Medulla oblongata (tissue), 1 donor: ENCODE data around the gene INCENP.

Source experiments
- DNase-seq: peaks from one replicate; pipeline ENCODE4 v3.0.0-alpha.2; 2015; ENCODE audit errors: extremely low spot score

Gene INCENP

GRCh38 chr11:62140304-62141110 lies 16.7 kb downstream of the INCENP start:
- DNase-seq, result no peak

DNA sequence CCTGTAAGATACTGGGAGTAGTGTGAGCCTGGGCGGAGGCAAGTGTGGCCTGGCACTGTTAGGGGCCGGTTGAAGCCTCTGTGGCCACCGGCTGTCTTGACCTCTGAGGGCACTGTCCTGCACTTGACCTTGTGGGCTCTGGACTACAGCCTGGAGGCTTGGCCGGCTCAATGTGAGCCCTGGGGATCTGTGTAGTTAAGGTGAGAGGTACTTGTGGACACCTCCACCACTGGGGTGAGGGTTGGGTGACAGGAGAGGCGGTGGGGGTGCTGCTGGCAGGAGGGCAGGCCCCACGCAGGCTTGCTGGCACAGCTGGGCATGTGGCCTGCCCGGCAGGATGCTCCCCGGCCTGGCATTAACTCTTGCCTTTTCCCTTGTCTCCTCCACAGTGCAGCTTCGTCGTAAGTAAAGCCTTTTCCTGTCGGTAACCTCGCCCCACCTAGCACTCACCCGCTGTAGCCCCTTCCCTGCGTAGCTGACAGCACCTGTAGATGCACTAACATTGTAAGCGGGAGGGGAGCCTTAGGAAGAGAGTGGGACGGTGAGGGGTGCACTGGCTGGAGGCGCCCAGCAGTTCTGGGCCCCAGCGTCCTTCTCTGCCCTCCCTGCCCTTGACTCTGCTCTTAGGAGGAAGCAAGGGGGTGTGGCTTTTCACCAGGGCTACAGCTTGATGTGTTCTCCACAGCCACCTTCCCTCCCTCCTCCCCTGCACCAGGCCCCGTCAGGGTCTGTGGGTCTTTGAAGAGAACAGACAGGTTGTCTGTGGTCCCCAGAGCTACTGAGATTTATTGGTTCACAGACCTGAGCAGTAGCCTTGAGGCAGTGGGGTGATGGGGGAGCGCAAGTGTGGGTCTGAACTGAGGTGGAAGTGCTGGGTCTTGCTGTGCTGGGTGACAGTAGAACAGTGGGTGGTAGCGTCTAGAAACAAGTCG lies 17.6 kb downstream of the INCENP start:
- no peak for DNase-seq

GRCh38 chr11:62142043-62142375 lies 18.2 kb downstream of the INCENP start:
- no peak for DNase-seq

DNA sequence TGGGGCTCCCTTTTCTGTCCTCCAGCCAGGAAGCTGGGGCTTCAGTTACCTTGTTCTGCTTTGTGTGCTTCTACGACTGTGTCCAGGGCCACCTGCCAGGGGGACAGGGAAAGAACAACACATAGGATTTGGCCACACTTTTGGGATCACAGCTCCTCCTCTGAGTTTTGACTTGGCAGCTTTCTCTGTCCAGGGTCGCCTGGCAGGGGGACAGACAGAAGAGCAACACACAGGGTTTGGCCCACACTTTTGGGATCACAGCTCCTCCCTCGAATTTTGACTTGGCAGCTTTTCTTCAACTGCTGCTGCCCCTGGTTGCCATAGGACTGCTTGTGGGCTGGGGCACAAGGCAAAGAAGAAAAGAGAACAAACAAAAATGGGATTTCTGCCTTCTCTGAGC lies 19.1 kb downstream of the INCENP start:
- DNase-seq, result peak; percentile 79

DNA sequence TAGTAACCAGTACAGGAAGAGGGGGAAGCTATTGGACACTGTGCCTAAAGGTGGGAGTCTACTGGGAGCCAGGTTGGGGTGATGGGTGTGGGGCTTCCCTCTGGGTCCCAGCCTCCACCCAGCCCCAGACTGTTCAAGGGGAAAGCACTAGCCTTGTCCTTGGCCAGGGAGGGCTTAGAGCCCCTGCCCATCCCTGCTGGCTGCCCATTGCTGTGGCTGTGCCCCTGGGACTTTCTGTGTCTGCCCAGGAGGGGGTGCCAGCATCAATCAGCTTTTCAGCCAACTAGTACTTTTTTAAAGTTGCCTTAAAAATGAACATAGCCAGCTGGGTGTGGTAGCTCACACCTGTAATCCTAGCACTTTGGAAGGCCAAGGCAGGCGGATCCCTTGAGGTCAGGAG lies 19.9 kb downstream of the INCENP start:
- no peak for DNase-seq

DNA sequence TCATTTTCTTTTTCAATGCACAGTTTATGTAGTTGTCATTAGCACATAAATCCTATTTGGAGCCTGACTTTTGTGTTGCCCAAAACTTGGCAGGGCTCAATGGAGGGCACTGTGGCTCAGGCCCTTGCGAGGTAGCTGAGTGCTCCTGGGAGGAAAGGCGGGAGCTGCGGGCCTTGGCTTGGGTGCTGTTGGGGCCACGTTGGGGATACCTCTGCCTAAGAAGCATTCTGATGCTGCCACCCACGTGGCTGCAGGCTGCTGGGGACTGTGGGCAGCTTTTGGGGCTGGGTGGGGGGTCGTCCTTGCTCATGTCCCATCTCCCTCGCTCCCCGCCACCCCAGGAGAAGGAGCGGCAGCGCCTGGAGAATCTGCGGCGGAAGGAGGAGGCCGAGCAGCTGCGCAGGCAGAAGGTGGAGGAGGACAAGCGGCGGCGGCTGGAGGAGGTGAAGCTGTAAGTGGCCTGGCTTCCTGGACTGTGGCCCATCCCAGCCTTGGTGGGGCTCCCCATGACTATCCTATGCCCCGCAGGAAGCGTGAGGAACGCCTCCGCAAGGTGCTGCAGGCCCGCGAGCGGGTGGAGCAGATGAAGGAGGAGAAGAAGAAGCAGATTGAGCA lies 20.9 kb downstream of the INCENP start:
- no peak for DNase-seq

DNA sequence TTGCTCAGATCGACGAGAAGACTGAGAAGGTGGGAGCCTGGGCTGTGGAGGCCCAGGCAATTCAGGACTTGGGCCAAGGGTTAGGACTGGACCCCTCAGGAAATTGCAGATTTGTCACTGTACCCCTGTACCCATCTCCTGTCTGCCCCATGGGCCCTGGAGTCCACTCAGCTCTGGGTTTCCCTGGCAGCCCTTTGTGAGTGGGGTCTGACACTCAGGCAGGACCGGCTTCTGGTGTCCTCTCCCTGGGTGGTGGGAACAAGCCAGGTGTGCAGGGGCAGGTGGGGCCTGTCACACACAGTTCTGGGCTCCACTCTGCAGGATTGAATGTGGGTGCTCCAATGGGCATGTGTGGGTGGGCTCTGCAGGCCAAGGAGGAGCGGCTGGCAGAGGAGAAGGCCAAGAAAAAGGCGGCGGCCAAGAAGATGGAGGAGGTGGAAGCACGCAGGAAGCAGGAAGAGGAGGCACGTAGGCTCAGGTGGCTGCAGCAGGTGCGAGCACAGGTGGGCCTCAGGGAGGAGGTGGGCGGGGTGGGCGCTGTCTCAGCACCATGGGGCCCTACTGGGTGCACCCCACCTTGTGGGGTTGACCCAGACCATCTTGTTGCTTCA lies 21.6 kb downstream of the INCENP start:
- no peak for DNase-seq

GRCh38 chr11:62146476-62147200 lies 22.8 kb downstream of the INCENP start:
- DNase-seq, result no peak

DNA sequence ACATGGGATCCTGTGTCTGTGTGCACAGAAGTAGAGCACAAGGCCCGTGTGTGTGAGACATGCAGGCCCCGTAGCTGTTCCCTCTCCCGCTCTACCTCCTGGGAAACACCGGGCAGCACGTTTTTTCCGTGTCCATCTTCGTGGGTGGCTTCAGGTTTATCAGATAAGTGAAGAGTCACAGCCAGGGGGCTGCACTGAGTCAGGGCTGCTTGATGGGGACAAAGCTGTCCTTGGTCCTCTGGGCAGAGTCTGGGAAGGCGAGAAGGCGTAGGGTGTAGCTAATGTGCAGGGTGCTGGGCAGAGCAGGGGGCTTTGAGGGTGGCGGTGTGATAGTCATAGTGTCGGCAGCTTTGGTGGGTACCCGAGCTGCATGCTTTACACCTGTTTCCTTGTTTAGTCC lies 23.7 kb downstream of the INCENP start:
- DNase-seq, result no peak

- DNase-seq, result no peak
Observed at GRCh38 chr11:62148271-62148980, 24.6 kb downstream of the INCENP start.

GRCh38 chr11:62149986-62150886 lies 26.4 kb downstream of the INCENP start:
- DNase-seq, result no peak

DNA sequence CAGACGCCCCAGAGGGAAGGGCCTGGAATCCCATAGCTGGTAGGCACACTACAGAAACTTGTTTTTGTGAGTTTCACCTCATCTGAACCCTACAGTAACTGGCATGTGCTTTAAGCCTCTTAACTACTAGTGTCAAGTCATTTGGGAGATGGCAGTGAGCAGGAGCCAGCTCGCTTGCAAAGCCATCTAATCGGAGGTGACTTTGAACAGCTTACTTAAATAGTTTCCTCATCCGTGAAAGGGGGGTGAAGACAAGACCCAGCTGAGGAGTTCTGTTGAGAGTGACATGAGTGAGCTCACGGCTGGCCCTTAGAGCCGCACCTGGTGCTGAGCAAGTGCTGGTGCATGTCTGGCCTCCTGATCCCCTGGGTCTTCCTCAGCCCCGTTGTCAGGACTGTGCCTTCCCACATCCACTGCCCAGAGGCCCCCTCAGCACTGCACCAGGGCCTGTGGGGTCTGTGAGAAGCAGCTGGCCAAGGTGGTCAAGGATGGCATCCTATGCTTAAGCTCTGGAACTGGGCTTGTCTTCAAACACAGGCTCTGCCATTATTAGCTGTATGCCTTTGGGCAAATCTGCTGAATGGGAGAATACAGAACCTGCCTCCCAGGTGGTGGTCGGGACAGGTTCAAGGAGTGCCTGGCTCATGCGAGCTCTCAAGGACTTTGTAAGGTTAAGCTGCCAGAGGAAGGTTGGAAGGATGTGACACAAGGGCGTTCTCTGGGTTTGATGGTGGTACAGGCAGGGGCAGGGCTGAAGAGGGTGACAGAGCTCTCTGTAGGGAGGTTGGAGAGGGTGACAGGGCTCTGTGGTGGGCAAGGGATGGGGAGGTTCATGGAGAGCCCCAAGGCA lies 27.3 kb downstream of the INCENP start:
- no peak for DNase-seq

DNA sequence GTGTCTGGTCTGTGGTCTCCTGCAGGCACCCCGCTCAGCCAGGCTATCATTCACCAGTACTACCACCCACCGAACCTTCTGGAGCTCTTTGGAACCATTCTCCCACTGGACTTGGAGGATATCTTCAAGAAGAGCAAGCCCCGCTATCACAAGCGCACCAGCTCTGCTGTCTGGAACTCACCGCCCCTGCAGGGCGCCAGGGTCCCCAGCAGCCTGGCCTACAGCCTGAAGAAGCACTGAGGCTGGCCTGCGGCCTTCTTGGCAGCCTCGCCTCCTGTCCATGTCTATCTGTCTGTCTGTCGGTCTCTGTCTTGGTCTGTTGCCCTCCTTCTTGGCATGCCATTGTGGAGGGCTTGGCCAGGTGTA lies 27.9 kb downstream of the INCENP start:
- DNase-seq, result no peak

DNA sequence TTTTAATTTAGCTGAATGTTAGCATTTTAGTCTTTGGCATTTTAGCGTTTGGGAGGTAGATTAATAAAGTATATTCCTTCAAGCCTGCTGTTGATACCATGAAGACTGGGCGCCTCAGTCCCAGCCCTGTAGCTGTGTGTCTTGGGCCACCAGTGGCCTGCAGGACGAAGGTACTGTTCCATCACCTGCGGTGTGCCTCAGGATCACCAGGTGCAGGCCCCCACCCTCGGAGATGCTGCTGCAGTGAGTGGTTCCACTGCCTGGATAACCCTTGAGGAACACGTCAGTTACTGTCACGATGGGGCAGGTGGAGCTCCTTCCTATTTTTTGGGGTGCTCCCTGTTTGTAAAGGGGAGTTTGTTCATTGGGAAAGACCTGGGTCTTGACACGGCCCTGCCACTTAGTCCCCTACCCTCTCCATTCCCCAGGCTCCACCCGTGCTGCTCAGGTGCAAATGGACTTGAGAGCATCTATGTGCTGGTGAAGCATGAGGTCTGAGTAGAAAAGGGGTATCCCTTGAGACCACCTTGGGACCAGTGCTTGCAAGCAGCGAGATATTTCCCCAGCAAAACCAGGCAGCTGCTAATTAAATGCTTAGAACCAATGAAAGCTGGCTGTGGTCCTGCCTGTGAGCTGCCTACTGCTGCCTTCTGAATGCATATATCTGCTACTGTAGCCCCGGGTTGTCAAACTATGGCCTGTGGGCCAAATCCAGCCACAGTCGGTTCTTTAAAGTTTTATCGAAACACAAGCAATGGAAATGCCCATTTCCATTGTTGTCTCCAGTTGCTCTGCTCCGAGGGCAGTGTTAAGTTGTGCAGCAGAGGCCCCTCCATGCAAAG lies 28.7 kb downstream of the INCENP start:
- DNase-seq, result no peak

GRCh38 chr11:62153087-62153395 lies 29.2 kb downstream of the INCENP start:
- DNase-seq, result peak; percentile 11

- DNase-seq, result no peak
Observed at GRCh38 chr11:62153617-62154016, 29.8 kb downstream of the INCENP start.

DNA sequence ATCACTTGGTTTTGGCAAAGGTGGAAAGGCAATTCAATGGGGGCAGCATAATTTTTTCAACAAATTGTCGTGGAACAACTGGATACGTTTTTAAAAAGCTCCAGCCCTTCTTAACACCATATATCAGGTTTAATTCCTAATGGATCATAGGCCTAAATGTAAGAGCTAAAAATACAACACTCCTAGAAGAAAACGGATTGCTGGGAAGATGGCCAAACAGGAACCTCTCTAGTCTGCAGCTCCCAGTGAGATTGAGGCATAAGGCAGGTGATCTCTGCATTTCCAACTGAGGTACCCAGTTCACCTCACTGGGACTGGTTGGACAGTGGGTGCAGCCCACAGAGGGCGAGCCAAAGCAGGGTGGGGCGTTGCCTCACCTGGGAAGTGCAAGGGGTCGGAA lies 33.8 kb downstream of the INCENP start:
- no peak for DNase-seq

DNA sequence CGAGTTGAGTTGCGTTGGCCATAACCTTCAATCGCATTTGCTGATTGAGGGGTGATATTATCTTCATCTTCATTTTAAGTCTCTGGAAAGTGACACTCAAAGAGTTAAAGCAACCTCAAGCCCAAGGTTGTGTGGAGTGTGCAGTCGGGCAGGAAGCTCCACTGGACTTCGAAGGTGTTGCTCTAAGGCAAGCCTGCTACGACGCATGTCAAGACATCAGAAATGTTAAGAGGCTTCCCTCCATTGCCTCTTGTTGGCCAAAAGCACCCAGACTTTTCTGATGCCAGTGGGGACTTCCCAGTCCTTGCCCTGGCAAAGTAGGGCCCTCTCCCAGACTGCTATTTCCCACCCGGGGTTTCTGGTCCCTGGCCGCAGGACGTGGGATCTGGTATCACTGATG lies 42.6 kb downstream of the INCENP start:
- no peak for DNase-seq
